DOHH2 (cell line): Measurements from ENCODE around the gene MARCHF10.

Experiments
- H3F3A ChIP-seq: fragments of 200-600 bp; sonication (generic), shearing (Covaris generic); 2 replicates; pipeline ENCODE4 v1.6.0; 2016; ENCODE audit warnings: antibody characterized with exemption, mild to moderate bottlenecking; ENCODE audit not compliant: control insufficient read depth, insufficient read depth
- H3K27ac ChIP-seq: fragments of 200-600 bp; sonication (generic); 2 replicates; pipeline ENCODE4 v1.5.1; 2014; ENCODE audit warnings: low read depth, mild to moderate bottlenecking, low read length, moderate library complexity
- H3K27me3 ChIP-seq: fragments of 200-600 bp; sonication (generic); 2 replicates; pipeline ENCODE4 v1.6.1; 2014; ENCODE audit warnings: mild to moderate bottlenecking, low read length, mixed read lengths; ENCODE audit not compliant: control insufficient read depth
- H3K36me3 ChIP-seq: fragments of 200-600 bp; sonication (generic); 2 replicates; pipeline ENCODE4 v1.6.1; 2014; ENCODE audit warnings: mild to moderate bottlenecking, low read length, moderate library complexity, mixed read lengths; ENCODE audit not compliant: control insufficient read depth
- H3K4me1 ChIP-seq: fragments of 200-600 bp; sonication (generic); 2 replicates; pipeline ENCODE4 v1.6.1; 2014; ENCODE audit warnings: mild to moderate bottlenecking, low read length, mixed read lengths; ENCODE audit not compliant: control insufficient read depth
- H3K4me2 ChIP-seq: fragments of 200-600 bp; sonication (generic); 2 replicates; pipeline ENCODE4 v1.6.0; 2014; ENCODE audit warnings: mild to moderate bottlenecking, low read length, moderate library complexity
- H3K4me3 ChIP-seq: fragments of 200-600 bp; sonication (generic); 2 replicates; pipeline ENCODE4 v1.5.1; 2014; ENCODE audit warnings: mild to moderate bottlenecking, low read length, mixed read lengths
- H3K79me2 ChIP-seq: fragments of 200-600 bp; sonication (generic); 2 replicates; pipeline ENCODE4 v1.6.1; 2014; ENCODE audit warnings: mild to moderate bottlenecking, low read length, mixed read lengths; ENCODE audit not compliant: control insufficient read depth
- H3K9me2 ChIP-seq: fragments of 200-600 bp; sonication (generic); replicated peaks from 2 replicates; pipeline ENCODE4 v1.6.1; 2014; ENCODE audit warnings: mild to moderate bottlenecking, low read length, mixed read lengths; ENCODE audit not compliant: control insufficient read depth
- H3K9me3 ChIP-seq: fragments of 200-600 bp; sonication (generic); 2 replicates; pipeline ENCODE4 v1.6.1; 2014; ENCODE audit warnings: antibody characterized with exemption, low read length, mixed read lengths; ENCODE audit not compliant: control insufficient read depth, insufficient read depth
- H4K20me1 ChIP-seq: fragments of 200-600 bp; sonication (generic); 2 replicates; pipeline ENCODE4 v1.6.0; 2014; ENCODE audit warnings: low read depth, mild to moderate bottlenecking, antibody characterized with exemption, low read length, moderate library complexity; ENCODE audit not compliant: control insufficient read depth, insufficient read depth
- CTCF ChIP-seq: fragments of 200-600 bp; sonication (generic); IDR thresholded peaks from one replicate; pipeline ENCODE4 v1.5.1; 2014; ENCODE audit warnings: antibody characterized with exemption, mild to moderate bottlenecking, low read depth, low read length; ENCODE audit not compliant: poor library complexity, severe bottlenecking
- EZH2phosphoT487 ChIP-seq: fragments of 200-600 bp; sonication (generic); IDR thresholded peaks from 2 replicates; pipeline ENCODE4 v1.6.1; 2017; ENCODE audit warnings: borderline replicate concordance, mild to moderate bottlenecking, antibody characterized with exemption, low read length, moderate library complexity, mixed read lengths

The MARCHF10 gene

GRCh38 chr17:62774338-62774737 is 33.8 kb downstream of the MARCHF10 start:
- H3K4me1 ChIP-seq, result no peaks in the 10 kb centered on the region
- no peaks in the 10 kb centered on the region for H3K9me2 ChIP-seq
- no peak overlapping the region for H3K4me2 ChIP-seq
- no peaks in the 10 kb centered on the region for H4K20me1 ChIP-seq
- no peaks in the 10 kb centered on the region for H3F3A ChIP-seq
- H3K4me3 ChIP-seq, result no peak overlapping the region
- H3K27ac ChIP-seq, result no peak overlapping the region
- no peaks in the 10 kb centered on the region for H3K27me3 ChIP-seq
- H3K36me3 ChIP-seq, result no peaks in the 10 kb centered on the region
- TF ChIP-seq EZH2phosphoT487, result no peak
- TF ChIP-seq CTCF, result no peak
- H3K79me2 ChIP-seq, result no peaks in the 10 kb centered on the region
- no peaks in the 10 kb centered on the region for H3K9me3 ChIP-seq

GRCh38 chr17:62767997-62768396 is 40.1 kb downstream of the MARCHF10 start:
- Histone ChIP-seq H3K4me3 (no peak overlapping the region), H3F3A (no peaks in the 10 kb centered on the region), H3K27me3 (no peaks in the 10 kb centered on the region), H4K20me1 (no peaks in the 10 kb centered on the region), H3K79me2 (no peaks in the 10 kb centered on the region), H3K36me3 (no peaks in the 10 kb centered on the region), H3K9me3 (no peaks in the 10 kb centered on the region), H3K4me2 (no peak overlapping the region), H3K9me2 (no peaks in the 10 kb centered on the region), H3K27ac (no peak overlapping the region), H3K4me1 (no peaks in the 10 kb centered on the region)
- no peak for TF ChIP-seq EZH2phosphoT487
- no peak for TF ChIP-seq CTCF

GRCh38 chr17:62765351-62765750 is 42.8 kb downstream of the MARCHF10 start:
- H3K9me3 ChIP-seq, result no peaks in the 10 kb centered on the region
- no peak overlapping the region for H3K27ac ChIP-seq
- no peaks in the 10 kb centered on the region for H3K79me2 ChIP-seq
- no peak overlapping the region for H3K4me2 ChIP-seq
- H3K4me1 ChIP-seq, result no peaks in the 10 kb centered on the region
- no peaks in the 10 kb centered on the region for H3K9me2 ChIP-seq
- no peaks in the 10 kb centered on the region for H3K36me3 ChIP-seq
- TF ChIP-seq EZH2phosphoT487, result no peak
- TF ChIP-seq CTCF, result no peak
- H4K20me1 ChIP-seq, result no peaks in the 10 kb centered on the region
- H3F3A ChIP-seq, result no peaks in the 10 kb centered on the region
- no peak overlapping the region for H3K4me3 ChIP-seq
- no peaks in the 10 kb centered on the region for H3K27me3 ChIP-seq
